ENCODE data around the gene ME3. TPM values are rescaled to one million over a fixed set of nuclear protein-coding genes. Genes with fewer than 3 reads are reported as not detected.

The ME3 gene
- total RNA-seq, 1 donor from 2014 or later: 10.3 TPM

DNA sequence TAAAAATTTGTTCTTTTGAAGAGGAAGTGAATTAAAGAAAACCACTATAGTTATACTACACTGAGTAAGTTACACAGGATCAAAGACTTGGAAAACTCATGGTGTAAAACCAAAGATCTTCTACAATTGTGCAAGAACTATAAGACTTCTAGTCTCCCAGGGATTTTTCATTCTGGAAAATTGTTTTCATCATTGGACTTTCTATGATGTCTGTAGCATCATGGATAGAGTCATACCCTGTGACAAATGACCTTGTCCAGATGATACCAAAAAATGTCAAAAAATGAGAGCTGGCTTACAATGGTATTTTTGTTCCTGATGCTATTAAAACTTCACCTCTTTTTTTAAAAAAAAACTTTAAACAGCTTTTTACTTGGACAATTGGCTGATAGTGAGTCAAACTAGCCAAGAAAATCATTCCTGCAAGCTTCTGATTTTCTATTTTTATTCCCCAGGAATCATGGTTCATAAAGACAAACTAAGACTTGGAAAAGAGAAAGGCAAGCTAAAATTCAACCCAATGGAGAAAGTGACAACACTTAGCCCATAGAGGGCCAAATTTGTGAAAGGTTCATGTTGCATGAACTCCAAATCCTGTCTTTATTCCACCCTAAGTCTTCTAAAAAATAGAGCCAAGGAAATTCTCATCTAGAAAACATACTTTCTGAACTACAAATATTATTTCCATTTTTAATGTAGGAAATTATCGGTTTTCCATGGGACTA, 30.7 kb downstream of the ME3 start:
- TF ChIP-seq, protein P1, sequence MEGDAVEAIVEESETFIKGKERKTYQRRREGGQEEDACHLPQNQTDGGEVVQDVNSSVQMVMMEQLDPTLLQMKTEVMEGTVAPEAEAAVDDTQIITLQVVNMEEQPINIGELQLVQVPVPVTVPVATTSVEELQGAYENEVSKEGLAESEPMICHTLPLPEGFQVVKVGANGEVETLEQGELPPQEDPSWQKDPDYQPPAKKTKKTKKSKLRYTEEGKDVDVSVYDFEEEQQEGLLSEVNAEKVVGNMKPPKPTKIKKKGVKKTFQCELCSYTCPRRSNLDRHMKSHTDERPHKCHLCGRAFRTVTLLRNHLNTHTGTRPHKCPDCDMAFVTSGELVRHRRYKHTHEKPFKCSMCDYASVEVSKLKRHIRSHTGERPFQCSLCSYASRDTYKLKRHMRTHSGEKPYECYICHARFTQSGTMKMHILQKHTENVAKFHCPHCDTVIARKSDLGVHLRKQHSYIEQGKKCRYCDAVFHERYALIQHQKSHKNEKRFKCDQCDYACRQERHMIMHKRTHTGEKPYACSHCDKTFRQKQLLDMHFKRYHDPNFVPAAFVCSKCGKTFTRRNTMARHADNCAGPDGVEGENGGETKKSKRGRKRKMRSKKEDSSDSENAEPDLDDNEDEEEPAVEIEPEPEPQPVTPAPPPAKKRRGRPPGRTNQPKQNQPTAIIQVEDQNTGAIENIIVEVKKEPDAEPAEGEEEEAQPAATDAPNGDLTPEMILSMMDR (IDR thresholded peaks at IDR 0.05; ENCODE audit: insufficient read depth, low read length, severe bottlenecking): no peak
- DNase-seq (ENCODE audit: low read depth): no peak
- FAIRE-seq: no peak

DNA sequence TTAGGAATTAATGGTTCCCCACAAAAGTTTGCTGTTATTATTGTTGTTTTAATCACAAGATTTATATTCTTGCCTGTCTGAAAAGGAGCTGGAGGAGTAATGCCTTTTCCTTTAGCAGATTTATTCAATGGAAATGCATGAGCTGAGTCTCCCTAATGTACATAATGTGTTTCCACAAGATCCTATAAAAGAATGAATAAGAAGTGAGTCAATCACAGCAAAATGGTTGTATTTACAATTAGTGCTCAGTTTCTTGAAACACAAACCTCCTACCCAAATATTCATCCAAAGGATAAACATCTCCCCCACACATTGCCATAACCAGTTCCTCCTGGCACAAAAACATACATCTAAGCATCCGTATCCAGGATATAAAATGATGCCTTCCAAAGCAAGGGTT, 33.3 kb downstream of the ME3 start:
- Histone ChIP-seq H3K27me3 (ENCODE audit: control insufficient read depth, insufficient read depth, low read length) (no peaks in the 10 kb centered on the region), H3K36me3 (ENCODE audit: control insufficient read depth, insufficient read depth, low read length) (no peaks in the 10 kb centered on the region), H3K4me3 (ENCODE audit: low read depth, low read length) (no peak overlapping the region)
- no peak for FAIRE-seq
- TF ChIP-seq, protein P1 (IDR thresholded peaks at IDR 0.05; ENCODE audit: insufficient read depth, low read length, severe bottlenecking): no peak
- peak; percentile 65 for DNase-seq (ENCODE audit: low read depth)

More for the DNA sequence above, 30.7 kb downstream of the ME3 start:
- H3K4me3 ChIP-seq (ENCODE audit: low read depth, low read length): no peak overlapping the region
- H3K27me3 ChIP-seq (ENCODE audit: control insufficient read depth, insufficient read depth, low read length): no peaks in the 10 kb centered on the region
- no peaks in the 10 kb centered on the region for H3K36me3 ChIP-seq (ENCODE audit: control insufficient read depth, insufficient read depth, low read length)

DNA sequence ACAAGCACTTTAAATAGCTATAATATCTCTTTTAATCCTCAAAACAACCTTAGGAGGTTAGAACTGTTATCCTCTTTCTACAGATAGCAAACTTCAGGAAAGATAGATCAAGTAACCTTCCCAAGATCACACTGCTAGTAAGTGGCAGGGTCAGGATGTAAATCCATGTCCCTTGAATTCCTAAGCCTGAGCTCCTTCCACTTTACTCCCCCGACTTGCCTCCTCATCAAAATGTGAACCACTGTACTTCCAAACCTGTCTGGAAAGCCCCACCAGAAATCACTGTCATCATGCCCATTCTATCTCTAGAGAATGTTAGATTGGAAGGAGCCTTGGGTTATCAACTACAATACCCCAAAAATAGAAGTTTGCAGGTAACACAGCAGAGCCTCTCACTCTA, 33.7 kb downstream of the ME3 start:
- no peak for DNase-seq (ENCODE audit: low read depth)
- TF ChIP-seq, protein P1 (IDR thresholded peaks at IDR 0.05; ENCODE audit: insufficient read depth, low read length, severe bottlenecking): no peak
- no peak for FAIRE-seq
- no peaks in the 10 kb centered on the region for H3K27me3 ChIP-seq (ENCODE audit: control insufficient read depth, insufficient read depth, low read length)
- no peak overlapping the region for H3K4me3 ChIP-seq (ENCODE audit: low read depth, low read length)
- no peaks in the 10 kb centered on the region for H3K36me3 ChIP-seq (ENCODE audit: control insufficient read depth, insufficient read depth, low read length)

DNA sequence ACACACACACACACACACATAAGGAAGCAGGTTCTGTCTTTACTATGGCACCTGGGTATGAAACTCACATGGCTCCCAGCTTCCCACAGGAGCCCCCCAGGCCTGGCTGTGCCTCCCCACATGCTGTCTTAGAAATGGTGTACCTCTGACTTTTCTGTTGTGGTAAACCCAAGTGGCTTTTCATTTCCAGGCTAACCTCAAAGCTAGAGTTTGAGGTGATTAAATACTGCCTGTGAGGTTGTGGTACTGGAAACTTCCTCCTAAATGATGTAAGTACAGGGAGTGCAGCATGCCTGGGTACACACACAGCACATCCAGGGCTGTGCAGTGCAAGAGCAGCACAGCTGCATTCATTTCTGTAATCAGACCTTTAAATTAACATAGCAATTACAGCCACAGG, 34.4 kb downstream of the ME3 start:
- FAIRE-seq (no peak), DNase-seq (ENCODE audit: low read depth) (no peak)
- TF ChIP-seq, protein P1 (IDR thresholded peaks at IDR 0.05; ENCODE audit: insufficient read depth, low read length, severe bottlenecking): no peak
- Histone ChIP-seq H3K4me3 (ENCODE audit: low read depth, low read length) (no peak overlapping the region), H3K27me3 (ENCODE audit: control insufficient read depth, insufficient read depth, low read length) (no peaks in the 10 kb centered on the region), H3K36me3 (ENCODE audit: control insufficient read depth, insufficient read depth, low read length) (no peaks in the 10 kb centered on the region)

DNA sequence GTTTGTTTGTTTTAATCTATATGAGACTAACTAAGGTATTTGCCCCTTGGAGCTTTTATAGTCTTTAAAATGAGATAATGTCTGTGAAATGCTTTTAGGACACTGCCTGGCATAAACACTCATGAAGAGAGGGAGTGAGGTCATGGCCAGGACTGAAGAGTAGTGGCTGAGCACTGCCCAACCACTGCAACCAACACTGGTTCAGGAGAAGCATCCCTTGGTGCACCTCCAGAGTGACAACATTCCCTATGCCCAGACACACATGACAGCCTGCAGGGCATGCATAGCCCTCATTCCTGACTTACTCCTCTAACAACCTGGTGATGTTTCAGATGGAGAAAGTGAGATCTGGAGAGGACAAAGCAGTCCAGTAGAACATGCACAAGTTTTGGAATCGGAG, 36.1 kb downstream of the ME3 start:
- no peak for DNase-seq (ENCODE audit: low read depth)
- TF ChIP-seq, protein P1 (IDR thresholded peaks at IDR 0.05; ENCODE audit: insufficient read depth, low read length, severe bottlenecking): no peak
- Histone ChIP-seq H3K4me3 (ENCODE audit: low read depth, low read length) (no peak overlapping the region), H3K27me3 (ENCODE audit: control insufficient read depth, insufficient read depth, low read length) (no peaks in the 10 kb centered on the region), H3K36me3 (ENCODE audit: control insufficient read depth, insufficient read depth, low read length) (no peaks in the 10 kb centered on the region)
- no peak for FAIRE-seq

All from bronchial epithelial cell (primary cell).